Measurements from ENCODE around the gene ROBO2. TPM values are rescaled to one million over a fixed set of nuclear protein-coding genes. Genes with fewer than 3 reads are reported as not detected.

Gene ROBO2
- total RNA-seq, 1 donor from 2014 or later, result not detected

- intact Hi-C loops (cut with micrococcal nuclease), result no loop called here
Measured at GRCh38 chr3:77660718-77661117, 620.8 kb downstream of the ROBO2 start.

- intact Hi-C loops (cut with micrococcal nuclease), result no loop called here
Measured at GRCh38 chr3:77667901-77668300, 628.0 kb downstream of the ROBO2 start.

- intact Hi-C loops (cut with micrococcal nuclease), result no loop called here
Measured at GRCh38 chr3:77668376-77668775, 628.5 kb downstream of the ROBO2 start.

GRCh38 chr3:77672016-77672415 is 632.1 kb downstream of the ROBO2 start:
- intact Hi-C loops (cut with micrococcal nuclease), result no loop called here

GRCh38 chr3:77682162-77682561 is 642.3 kb downstream of the ROBO2 start:
- intact Hi-C loops (cut with micrococcal nuclease), result no loop called here

GRCh38 chr3:77684115-77684514 is 644.2 kb downstream of the ROBO2 start:
- intact Hi-C loops (cut with micrococcal nuclease), result no loop called here

GRCh38 chr3:77685713-77686112 is 645.8 kb downstream of the ROBO2 start:
- intact Hi-C loops (cut with micrococcal nuclease), result no loop called here

GRCh38 chr3:77686560-77686959 is 646.7 kb downstream of the ROBO2 start:
- intact Hi-C loops (cut with micrococcal nuclease), result no loop called here

GRCh38 chr3:77687545-77687944 is 647.6 kb downstream of the ROBO2 start:
- intact Hi-C loops (cut with micrococcal nuclease), result no loop called here

GRCh38 chr3:77690284-77690845 is 650.5 kb downstream of the ROBO2 start:
- intact Hi-C loops (cut with micrococcal nuclease), result no loop called here

GRCh38 chr3:77693147-77693546 is 653.2 kb downstream of the ROBO2 start:
- intact Hi-C loops (cut with micrococcal nuclease), result no loop called here

- intact Hi-C loops (cut with micrococcal nuclease), result no loop called here
Measured at GRCh38 chr3:77699125-77699691, 659.3 kb downstream of the ROBO2 start.
